AG09309 (cell line): ENCODE measurements around the gene OFD1.
"Not testable (repeated sequence)": the region's sequence is repeated elsewhere in the genome, so short reads cannot be mapped to it uniquely, and the experiment has no call there.

ENCODE experiments used
- DNase-seq: peaks from one replicate; pipeline ENCODE4 v3.0.0-alpha.2; 2010; ENCODE audit warnings: low read depth
- H3K4me3 ChIP-seq: 2 replicates; pipeline ENCODE4 v1.5.1; 2011; ENCODE audit warnings: mild to moderate bottlenecking, low read depth, low read length, moderate library complexity; ENCODE audit not compliant: control insufficient read depth
- CTCF ChIP-seq: IDR thresholded peaks from 2 replicates; pipeline ENCODE4 v1.5.1; 2011; ENCODE audit warnings: mild to moderate bottlenecking, low read depth, low read length, inconsistent platforms; ENCODE audit not compliant: insufficient read depth, control insufficient read depth; ENCODE audit errors: missing control alignments

The OFD1 gene

GRCh38 chrX:13719192-13719856 is 15.2 kb upstream of the OFD1 start:
- H3K4me3 ChIP-seq: no peak overlapping the region
- no peak for TF ChIP-seq CTCF
- no peak for DNase-seq

- TF ChIP-seq CTCF: no peak
- H3K4me3 ChIP-seq: no peak overlapping the region
- DNase-seq: no peak
These were observed 13.2 kb upstream of the OFD1 start for GRCh38 chrX:13721371-13721770.

GRCh38 chrX:13721819-13722519 is 12.6 kb upstream of the OFD1 start:
- TF ChIP-seq CTCF: no peak
- DNase-seq: peak; percentile 42
- H3K4me3 ChIP-seq: no peak overlapping the region

GRCh38 chrX:13724878-13725277 is 9.7 kb upstream of the OFD1 start:
- H3K4me3 ChIP-seq, DNase-seq: not testable (repeated sequence)

GRCh38 chrX:13726583-13726982 is 8.0 kb upstream of the OFD1 start:
- not testable (repeated sequence) for DNase-seq, H3K4me3 ChIP-seq

- H3K4me3 ChIP-seq: not testable (repeated sequence)
These were observed 4.0 kb upstream of the OFD1 start for GRCh38 chrX:13730523-13730922.

GRCh38 chrX:13732246-13733067 is 2.1 kb upstream of the OFD1 start:
- no peak for DNase-seq
- no peak for TF ChIP-seq CTCF

More at GRCh38 chrX:13730523-13730922, 4.0 kb upstream of the OFD1 start:
- not testable (repeated sequence) for DNase-seq

GRCh38 chrX:13733506-13733905 is 1.0 kb upstream of the OFD1 start:
- H3K4me3 ChIP-seq: peak overlapping the region; percentile 92
- no peak for DNase-seq
- no peak for TF ChIP-seq CTCF

More at GRCh38 chrX:13732246-13733067, 2.1 kb upstream of the OFD1 start:
- H3K4me3 ChIP-seq: no peak overlapping the region
